ENCODE data around the gene IL36B. TPM values are rescaled to one million over a fixed set of nuclear protein-coding genes. Genes with fewer than 3 reads are reported as not detected.
A peak's percentile ranks its signal among the peaks of the same experiment; 100 is the strongest.

IL36B gene
- total and polyA plus RNA-seq, 9 of the 15 experiments (the other 6 are each of a cell fraction or from before 2014, with no cell fraction given) = not detected

- no peak for TF ChIP-seq HMGXB4 (CRISPR knock-in tag; IDR thresholded peaks at IDR 0.05)
- peak; percentile 57 for TF ChIP-seq BCOR (IDR thresholded peaks at IDR 0.05)
- no peak for TF ChIP-seq ZFX (CRISPR knock-in tag; IDR thresholded peaks at IDR 0.05)
- no peak for TF ChIP-seq CHCHD3 (CRISPR knock-in tag; IDR thresholded peaks at IDR 0.05)
- no peak for TF ChIP-seq SFPQ (IDR thresholded peaks at IDR 0.05; ENCODE audit: low read depth, low read length)
- TF ChIP-seq NFATC3 (IDR thresholded peaks at IDR 0.05) = no peak
- no peak for TF ChIP-seq ZBTB49 (CRISPR knock-in tag; IDR thresholded peaks at IDR 0.05; ENCODE audit: borderline replicate concordance)
- no peak for TF ChIP-seq KAT8 (IDR thresholded peaks at IDR 0.05; ENCODE audit: low read depth)
- no peak for TF ChIP-seq ETV5 (CRISPR knock-in tag; IDR thresholded peaks at IDR 0.05; ENCODE audit: low read depth)
- no peak for TF ChIP-seq ZNF644 (tag; IDR thresholded peaks at IDR 0.05; ENCODE audit: low read depth)
- TF ChIP-seq RB1 (IDR thresholded peaks at IDR 0.05; ENCODE audit: low read depth) = peak; percentile 48; the same call in 1 of the 2 replicates
- TF ChIP-seq MBD2 (IDR thresholded peaks at IDR 0.05; ENCODE audit: borderline replicate concordance, low read depth) = no peak
- no peak for TF ChIP-seq U2AF2 (optimal IDR thresholded peaks at IDR 0.05; ENCODE audit: low read depth, low read length)
- no peak for TF ChIP-seq ILK (tag; IDR thresholded peaks at IDR 0.05; ENCODE audit: borderline replicate concordance, low read depth)
- TF ChIP-seq THRB (CRISPR knock-in tag; conservative IDR thresholded peaks at IDR 0.05) = no peak
- no peak for TF ChIP-seq MEF2A (IDR thresholded peaks at IDR 0.05; ENCODE audit: control insufficient read depth, low read depth, low read length)
- no peak for TF ChIP-seq ZNF277 (CRISPR knock-in tag; IDR thresholded peaks at IDR 0.05; ENCODE audit: borderline replicate concordance)
- no peak for TF ChIP-seq ZNF431 (CRISPR knock-in tag; IDR thresholded peaks at IDR 0.05)
Observed at GRCh38 chr2:113050921-113051895, 1.5 kb downstream of the IL36B start (continued).
